Left ventricle myocardium inferior (tissue), 1 donor: ENCODE data around the gene STARD3. TPM values are rescaled to one million over a fixed set of nuclear protein-coding genes. Genes with fewer than 3 reads are reported as not detected.

ENCODE experiments used
- DNase-seq: peaks from one replicate; pipeline ENCODE4 v3.0.0-alpha.2; 2020
- H3K27ac ChIP-seq: fragments of 200-600 bp; replicated peaks from 2 replicates; pipeline ENCODE4 v1.8.0; 2021
- H3K27me3 ChIP-seq: fragments of 200-600 bp; 2 replicates; pipeline ENCODE4 v1.8.0; 2021; ENCODE audit warnings: low read depth
- H3K36me3 ChIP-seq: fragments of 200-600 bp; 2 replicates; pipeline ENCODE4 v1.8.0; 2021
- H3K4me1 ChIP-seq: fragments of 200-600 bp; 2 replicates; pipeline ENCODE4 v1.8.0; 2021
- H3K4me3 ChIP-seq: fragments of 200-600 bp; 2 replicates; pipeline ENCODE4 v1.8.0; 2021; ENCODE audit warnings: mild to moderate bottlenecking, moderate library complexity
- H3K9me3 ChIP-seq: fragments of 200-600 bp; replicated peaks from 2 replicates; pipeline ENCODE4 v1.8.0; 2021
- CTCF ChIP-seq: fragments of 200-600 bp; IDR thresholded peaks from 2 replicates; pipeline ENCODE4 v1.8.0; 2021; ENCODE audit warnings: antibody characterized with exemption, mild to moderate bottlenecking, borderline replicate concordance
- intact Hi-C: fragments of 100-400 bp; cut with micrococcal nuclease; formaldehyde crosslinking; loops from one replicate; pipeline ENCODE4 v1.11.0; 2022
- total RNA-seq: library from RNA; stranded (reverse); fragmentation: NEBNext Ultra II Directional; extraction: Animal tissue kit (Norgen Biotek cat#: 25700); gene quantifications from one replicate; pipeline ENCODE4 v1.2.1, GENCODE V29; 2021
- donor health status: DM: no; HTN: yes; CAD: no; lungs with severe emphysema.

The STARD3 gene
- total RNA-seq, 1 donor from 2014 or later = 15.7 TPM

GRCh38 chr17:39611401-39612112, 25.4 kb upstream of the STARD3 start:
- intact Hi-C loops = no loop called here
- Histone ChIP-seq H3K4me1 (peaks cover 16% of the 10 kb centered on the region), H3K9me3 (no peaks in the 10 kb centered on the region), H3K27me3 (peaks cover 97% of the 10 kb centered on the region), H3K4me3 (no peak overlapping the region), H3K36me3 (no peaks in the 10 kb centered on the region), H3K27ac (no peak overlapping the region)
- no peak for TF ChIP-seq CTCF
- no peak for DNase-seq

- H3K36me3 ChIP-seq = no peaks in the 10 kb centered on the region
- peaks cover 12% of the 10 kb centered on the region for H3K4me1 ChIP-seq
- intact Hi-C loops = no loop called here
- no peak overlapping the region for H3K27ac ChIP-seq
- H3K9me3 ChIP-seq = no peaks in the 10 kb centered on the region
- H3K4me3 ChIP-seq = no peak overlapping the region
- peaks cover 94% of the 10 kb centered on the region for H3K27me3 ChIP-seq
- no peak for TF ChIP-seq CTCF
- no peak for DNase-seq
Measured at GRCh38 chr17:39612291-39612894, 24.6 kb upstream of the STARD3 start.

GRCh38 chr17:39612935-39613464, 23.9 kb upstream of the STARD3 start:
- no peak for DNase-seq
- no peaks in the 10 kb centered on the region for H3K36me3 ChIP-seq
- H3K9me3 ChIP-seq = no peaks in the 10 kb centered on the region
- H3K4me1 ChIP-seq = peaks cover 10% of the 10 kb centered on the region
- H3K27me3 ChIP-seq = peaks cover 88% of the 10 kb centered on the region
- no peak overlapping the region for H3K4me3 ChIP-seq
- TF ChIP-seq CTCF = no peak
- H3K27ac ChIP-seq = no peak overlapping the region
- intact Hi-C loops = no loop called here

- no peak for TF ChIP-seq CTCF
- no peak for DNase-seq
- Histone ChIP-seq H3K9me3 (no peaks in the 10 kb centered on the region), H3K4me3 (no peak overlapping the region), H3K4me1 (peaks cover 13% of the 10 kb centered on the region), H3K27ac (no peak overlapping the region), H3K36me3 (no peaks in the 10 kb centered on the region), H3K27me3 (peaks cover 71% of the 10 kb centered on the region)
- intact Hi-C loops = no loop called here
Measured at GRCh38 chr17:39614545-39615157, 22.3 kb upstream of the STARD3 start.

GRCh38 chr17:39615434-39615833, 21.5 kb upstream of the STARD3 start:
- no peak for TF ChIP-seq CTCF
- no peak overlapping the region for H3K4me3 ChIP-seq
- peaks cover 63% of the 10 kb centered on the region for H3K27me3 ChIP-seq
- intact Hi-C loops = no loop called here
- H3K36me3 ChIP-seq = no peaks in the 10 kb centered on the region
- DNase-seq = no peak
- H3K9me3 ChIP-seq = no peaks in the 10 kb centered on the region
- H3K4me1 ChIP-seq = peaks cover 13% of the 10 kb centered on the region
- H3K27ac ChIP-seq = no peak overlapping the region
